HepG2 (cell line): ENCODE measurements around the gene POLG2. TPM values are rescaled to one million over a fixed set of nuclear protein-coding genes. Genes with fewer than 3 reads are reported as not detected.
A peak's percentile ranks its signal among the peaks of the same experiment; 100 is the strongest.

ENCODE experiments used
- CBX5 ChIP-seq: sonication (generic); formaldehyde crosslinking; IDR thresholded peaks from 2 replicates; pipeline ENCODE4 v1.4.0; 2020; ENCODE audit warnings: missing genetic modification reagents, borderline replicate concordance
- CENPT ChIP-seq: sonication (generic); formaldehyde crosslinking; IDR thresholded peaks from 2 replicates; pipeline ENCODE4 v1.8.0; 2022; ENCODE audit warnings: low read depth, mild to moderate bottlenecking, moderate library complexity, missing genetic modification reagents
- HHEX ChIP-seq: IDR thresholded peaks from 2 replicates; pipeline ENCODE4 v1.6.1; 2016; ENCODE audit warnings: control low read depth
- KDM2A ChIP-seq: sonication (generic); formaldehyde crosslinking; IDR thresholded peaks from 2 replicates; pipeline ENCODE4 v1.4.0; 2020; ENCODE audit warnings: low read depth, missing genetic modification reagents, borderline replicate concordance
- MIER3 ChIP-seq: IDR thresholded peaks from 2 replicates; pipeline ENCODE4 v1.6.1; 2016; ENCODE audit warnings: missing compliant biosample characterization, borderline replicate concordance
- NBN ChIP-seq: fragments of 450-650 bp; conservative IDR thresholded peaks from 2 replicates; pipeline ENCODE4 v1.6.1; 2017
- PHB2 ChIP-seq: fragments of 450-650 bp; IDR thresholded peaks from 2 replicates; pipeline ENCODE4 v1.6.1; 2018; ENCODE audit not compliant: partially characterized antibody
- RFX3 ChIP-seq: IDR thresholded peaks from 2 replicates; pipeline ENCODE4 v1.6.1; 2016; ENCODE audit warnings: missing biosample characterization, missing genetic modification reagents
- RXRA ChIP-seq: sonication (generic); formaldehyde crosslinking; IDR thresholded peaks from 2 replicates; pipeline ENCODE4 v1.5.1; 2020; ENCODE audit warnings: missing genetic modification reagents
- SCMH1 ChIP-seq: sonication (generic); formaldehyde crosslinking; IDR thresholded peaks from 2 replicates; pipeline ENCODE4 v1.9.0; 2021; ENCODE audit warnings: missing genetic modification reagents, mild to moderate bottlenecking, borderline replicate concordance
- TAF1 ChIP-seq: sonication (generic); formaldehyde crosslinking; IDR thresholded peaks from 2 replicates; pipeline ENCODE4 v1.4.0; 2020; ENCODE audit warnings: missing genetic modification reagents
- TBP ChIP-seq: sonication (generic); formaldehyde crosslinking; IDR thresholded peaks from 2 replicates; pipeline ENCODE4 v1.5.0; 2020; ENCODE audit warnings: missing genetic modification reagents
- TBX2 ChIP-seq: sonication (generic); formaldehyde crosslinking; IDR thresholded peaks from 2 replicates; pipeline ENCODE4 v1.5.0; 2020; ENCODE audit warnings: missing genetic modification reagents, mild to moderate bottlenecking, borderline replicate concordance
- THAP11 ChIP-seq: IDR thresholded peaks from 2 replicates; pipeline ENCODE4 v1.6.1; 2016; ENCODE audit warnings: missing biosample characterization, missing genetic modification reagents
- TRIM24 ChIP-seq: sonication (generic); formaldehyde crosslinking; IDR thresholded peaks from 2 replicates; pipeline ENCODE4 v1.8.0; 2022; ENCODE audit warnings: mild to moderate bottlenecking, missing genetic modification reagents
- ZFP1 ChIP-seq: IDR thresholded peaks from 2 replicates; pipeline ENCODE4 v1.6.1; 2016
- ZNF230 ChIP-seq: sonication (generic); formaldehyde crosslinking; IDR thresholded peaks from 2 replicates; pipeline ENCODE4 v1.4.0; 2020; ENCODE audit warnings: mild to moderate bottlenecking, missing genetic modification reagents
- ZNF264 ChIP-seq: sonication (generic); formaldehyde crosslinking; IDR thresholded peaks from 2 replicates; pipeline ENCODE4 v1.4.0; 2020; ENCODE audit warnings: missing genetic modification reagents
- ZNF329 ChIP-seq: sonication (generic); formaldehyde crosslinking; IDR thresholded peaks from 2 replicates; pipeline ENCODE4 v1.9.0; 2021; ENCODE audit warnings: low read depth, mild to moderate bottlenecking, missing genetic modification reagents
- ZNF343 ChIP-seq: sonication (generic); formaldehyde crosslinking; IDR thresholded peaks from 2 replicates; pipeline ENCODE4 v1.4.0; 2020; ENCODE audit warnings: mild to moderate bottlenecking, missing genetic modification reagents
- ZNF441 ChIP-seq: sonication (generic); formaldehyde crosslinking; IDR thresholded peaks from 2 replicates; pipeline ENCODE4 v1.7.0; 2021; ENCODE audit warnings: missing genetic modification reagents, borderline replicate concordance
- ZNF713 ChIP-seq: sonication (generic); formaldehyde crosslinking; IDR thresholded peaks from 2 replicates; pipeline ENCODE4 v1.4.0; 2020; ENCODE audit warnings: mild to moderate bottlenecking, missing genetic modification reagents
- ZNF83 ChIP-seq: sonication (generic); formaldehyde crosslinking; IDR thresholded peaks from 2 replicates; pipeline ENCODE4 v1.4.0; 2020; ENCODE audit warnings: missing genetic modification reagents, mild to moderate bottlenecking, borderline replicate concordance
- ZNF883 ChIP-seq: sonication (generic); formaldehyde crosslinking; IDR thresholded peaks from 2 replicates; pipeline ENCODE4 v1.5.1; 2020; ENCODE audit warnings: mild to moderate bottlenecking, missing genetic modification reagents; ENCODE audit errors: not compliant biosample characterization
- polyA plus RNA-seq, 8 experiments: library from polyadenylated mRNA; depleted of rRNA in 3 of 8; stranded (reverse) in 7 of 8; unstranded in 1 of 8; fragments of >200 nt; fragmentation: Illumina TruSeq in 4 of 8; extraction: Trizol in 4 of 8; gene quantifications; 2 replicates each; pipeline versions ENCODE4 v1.2.1 to v1.2.3, GENCODE V29; 2011 to 2016; ENCODE audit warnings: low read depth in 4 of 8, missing spikeins in 1 of 8, mixed read lengths in 1 of 8; ENCODE audit not compliant: insufficient read depth in 1 of 8
- total RNA-seq, 5 experiments: library from RNA; depleted of rRNA; stranded (reverse); fragments of >200 nt; fragmentation: Illumina TruSeq; extraction: Trizol; gene quantifications; 2 replicates each; pipeline ENCODE4 v1.2.3, GENCODE V29; 2016; ENCODE audit warnings: low read depth in 1 of 5
- TF ChIP-seq, protein P1 (sequence below): sonication (generic); formaldehyde crosslinking; IDR thresholded peaks from 2 replicates; pipeline ENCODE4 v1.5.0; 2020; ENCODE audit warnings: mild to moderate bottlenecking, missing genetic modification reagents
- TF ChIP-seq, protein P2 (sequence below): sonication (generic); formaldehyde crosslinking; IDR thresholded peaks from 2 replicates; pipeline ENCODE4 v1.4.0; 2020; ENCODE audit warnings: missing genetic modification reagents
- TF ChIP-seq, protein P3 (sequence below): sonication (generic); formaldehyde crosslinking; IDR thresholded peaks from 2 replicates; pipeline ENCODE4 v1.4.0; 2020; ENCODE audit warnings: missing genetic modification reagents, borderline replicate concordance
- TF ChIP-seq, protein P4 (sequence below): sonication (generic); formaldehyde crosslinking; IDR thresholded peaks from 2 replicates; pipeline ENCODE4 v1.8.0; 2023; ENCODE audit warnings: mild to moderate bottlenecking, missing genetic modification reagents

POLG2 gene
- total and polyA plus RNA-seq, 2 of the 13 experiments (the other 11 are each of a cell fraction or from before 2014, with no cell fraction given): 21.1 to 25.5 TPM

DNA sequence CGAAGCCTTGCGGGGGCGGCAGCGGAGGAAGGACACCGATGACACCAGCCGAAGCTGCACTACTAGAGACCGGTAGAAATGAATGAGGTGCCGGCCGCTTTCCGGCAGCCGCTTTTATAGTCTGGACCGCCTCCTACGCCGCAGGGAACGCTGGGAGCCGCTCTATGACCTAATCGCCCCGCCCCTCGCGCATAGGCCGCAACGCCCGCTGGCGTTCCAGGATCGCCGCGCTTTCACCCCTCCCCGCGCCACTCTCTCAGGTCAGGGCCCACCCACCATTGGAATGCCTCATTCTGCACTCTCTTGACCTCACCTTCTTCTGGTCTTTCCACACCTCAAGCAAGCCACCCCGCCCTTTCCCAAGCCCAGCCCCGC is 9.3 kb upstream of the POLG2 start, which contains the start of gene DDX5 (continued):
- TF ChIP-seq, protein P1, sequence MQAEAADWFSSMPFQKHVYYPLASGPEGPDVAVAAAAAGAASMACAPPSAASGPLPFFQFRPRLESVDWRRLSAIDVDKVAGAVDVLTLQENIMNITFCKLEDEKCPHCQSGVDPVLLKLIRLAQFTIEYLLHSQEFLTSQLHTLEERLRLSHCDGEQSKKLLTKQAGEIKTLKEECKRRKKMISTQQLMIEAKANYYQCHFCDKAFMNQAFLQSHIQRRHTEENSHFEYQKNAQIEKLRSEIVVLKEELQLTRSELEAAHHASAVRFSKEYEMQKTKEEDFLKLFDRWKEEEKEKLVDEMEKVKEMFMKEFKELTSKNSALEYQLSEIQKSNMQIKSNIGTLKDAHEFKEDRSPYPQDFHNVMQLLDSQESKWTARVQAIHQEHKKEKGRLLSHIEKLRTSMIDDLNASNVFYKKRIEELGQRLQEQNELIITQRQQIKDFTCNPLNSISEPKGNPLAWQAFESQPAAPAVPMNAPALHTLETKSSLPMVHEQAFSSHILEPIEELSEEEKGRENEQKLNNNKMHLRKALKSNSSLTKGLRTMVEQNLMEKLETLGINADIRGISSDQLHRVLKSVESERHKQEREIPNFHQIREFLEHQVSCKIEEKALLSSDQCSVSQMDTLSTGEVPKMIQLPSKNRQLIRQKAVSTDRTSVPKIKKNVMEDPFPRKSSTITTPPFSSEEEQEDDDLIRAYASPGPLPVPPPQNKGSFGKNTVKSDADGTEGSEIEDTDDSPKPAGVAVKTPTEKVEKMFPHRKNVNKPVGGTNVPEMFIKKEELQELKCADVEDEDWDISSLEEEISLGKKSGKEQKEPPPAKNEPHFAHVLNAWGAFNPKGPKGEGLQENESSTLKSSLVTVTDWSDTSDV (CRISPR knock-in tag): no peak; the same call in 1 of the 2 replicates
- TF ChIP-seq RFX3 (CRISPR knock-in tag): no peak
- TF ChIP-seq TBP (CRISPR knock-in tag): no peak
- TF ChIP-seq ZNF343 (CRISPR knock-in tag): no peak
- no peak for TF ChIP-seq HHEX
- TF ChIP-seq TBX2 (CRISPR knock-in tag): no peak
- TF ChIP-seq CBX5 (CRISPR knock-in tag): no peak
- peak; percentile 41; the same call in 1 of the 2 replicates for TF ChIP-seq KDM2A (CRISPR knock-in tag)
- TF ChIP-seq NBN: no peak
- 0 out of 2 replicates have a peak, but pooled peaks have one; percentile 58 for TF ChIP-seq ZNF83 (CRISPR knock-in tag)
- TF ChIP-seq ZNF441 (CRISPR knock-in tag): peak; percentile 7; the same call in 1 of the 2 replicates
- TF ChIP-seq ZNF713 (CRISPR knock-in tag): 0 out of 2 replicates have a peak, but pooled peaks have one; percentile 71
- peak; percentile 78 for TF ChIP-seq THAP11
- peak; percentile 88; the same call in 1 of the 2 replicates for TF ChIP-seq RXRA (CRISPR knock-in tag)
- TF ChIP-seq, protein P2, sequence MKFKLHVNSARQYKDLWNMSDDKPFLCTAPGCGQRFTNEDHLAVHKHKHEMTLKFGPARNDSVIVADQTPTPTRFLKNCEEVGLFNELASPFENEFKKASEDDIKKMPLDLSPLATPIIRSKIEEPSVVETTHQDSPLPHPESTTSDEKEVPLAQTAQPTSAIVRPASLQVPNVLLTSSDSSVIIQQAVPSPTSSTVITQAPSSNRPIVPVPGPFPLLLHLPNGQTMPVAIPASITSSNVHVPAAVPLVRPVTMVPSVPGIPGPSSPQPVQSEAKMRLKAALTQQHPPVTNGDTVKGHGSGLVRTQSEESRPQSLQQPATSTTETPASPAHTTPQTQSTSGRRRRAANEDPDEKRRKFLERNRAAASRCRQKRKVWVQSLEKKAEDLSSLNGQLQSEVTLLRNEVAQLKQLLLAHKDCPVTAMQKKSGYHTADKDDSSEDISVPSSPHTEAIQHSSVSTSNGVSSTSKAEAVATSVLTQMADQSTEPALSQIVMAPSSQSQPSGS (CRISPR knock-in tag): peak; percentile 69
- no peak for TF ChIP-seq ZNF329 (CRISPR knock-in tag)
- TF ChIP-seq TAF1 (CRISPR knock-in tag): peak; percentile 89
- TF ChIP-seq, protein P3, sequence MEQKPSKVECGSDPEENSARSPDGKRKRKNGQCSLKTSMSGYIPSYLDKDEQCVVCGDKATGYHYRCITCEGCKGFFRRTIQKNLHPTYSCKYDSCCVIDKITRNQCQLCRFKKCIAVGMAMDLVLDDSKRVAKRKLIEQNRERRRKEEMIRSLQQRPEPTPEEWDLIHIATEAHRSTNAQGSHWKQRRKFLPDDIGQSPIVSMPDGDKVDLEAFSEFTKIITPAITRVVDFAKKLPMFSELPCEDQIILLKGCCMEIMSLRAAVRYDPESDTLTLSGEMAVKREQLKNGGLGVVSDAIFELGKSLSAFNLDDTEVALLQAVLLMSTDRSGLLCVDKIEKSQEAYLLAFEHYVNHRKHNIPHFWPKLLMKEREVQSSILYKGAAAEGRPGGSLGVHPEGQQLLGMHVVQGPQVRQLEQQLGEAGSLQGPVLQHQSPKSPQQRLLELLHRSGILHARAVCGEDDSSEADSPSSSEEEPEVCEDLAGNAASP: peak; percentile 52
- TF ChIP-seq ZFP1: no peak
- no peak for TF ChIP-seq ZNF230 (CRISPR knock-in tag)
- no peak for TF ChIP-seq PHB2
- TF ChIP-seq MIER3 (CRISPR knock-in tag): peak; percentile 65; the same call in 1 of the 2 replicates
- TF ChIP-seq SCMH1 (CRISPR knock-in tag): no peak
- TF ChIP-seq, protein P4, sequence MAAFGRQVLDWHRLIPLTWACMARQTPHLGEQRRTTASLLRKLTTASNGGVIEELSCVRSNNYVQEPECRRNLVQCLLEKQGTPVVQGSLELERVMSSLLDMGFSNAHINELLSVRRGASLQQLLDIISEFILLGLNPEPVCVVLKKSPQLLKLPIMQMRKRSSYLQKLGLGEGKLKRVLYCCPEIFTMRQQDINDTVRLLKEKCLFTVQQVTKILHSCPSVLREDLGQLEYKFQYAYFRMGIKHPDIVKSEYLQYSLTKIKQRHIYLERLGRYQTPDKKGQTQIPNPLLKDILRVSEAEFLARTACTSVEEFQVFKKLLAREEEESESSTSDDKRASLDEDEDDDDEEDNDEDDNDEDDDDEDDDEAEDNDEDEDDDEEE: no peak
- TF ChIP-seq CENPT (CRISPR knock-in tag): no peak
- no peak for TF ChIP-seq TRIM24 (CRISPR knock-in tag)
- TF ChIP-seq ZNF883 (CRISPR knock-in tag): no peak
- no peak; the same call in 1 of the 2 replicates for TF ChIP-seq ZNF264 (CRISPR knock-in tag)
